Thoracic aorta (tissue), 2 donors: ENCODE measurements around the gene MCAM. TPM values are rescaled to one million over a fixed set of nuclear protein-coding genes. Genes with fewer than 3 reads are reported as not detected.

ENCODE experiments used
- ATAC-seq: fragments of 150-250 bp; one replicate; pipeline ENCODE4 v1.8.0; 2017; ENCODE audit warnings: low read depth; ENCODE audit not compliant: insufficient number of reproducible peaks, low FRiP score
- DNase-seq: peaks from one replicate; pipeline ENCODE4 v3.0.0-alpha.2; 2020; ENCODE audit warnings: low spot score
- H3K27ac ChIP-seq, 2 donors: fragments of 200-600 bp; sonication (generic); 1 replicate in 1 of 2; 2 replicates in 1 of 2; pipeline ENCODE4 v1.5.1; 2016; ENCODE audit warnings: mild to moderate bottlenecking in 2 of 2, moderate library complexity in 2 of 2
- H3K27me3 ChIP-seq: fragments of 200-600 bp; sonication (generic); replicated peaks from 2 replicates; pipeline ENCODE4 v1.6.0; 2016; ENCODE audit warnings: mild to moderate bottlenecking; ENCODE audit not compliant: insufficient read depth
- H3K36me3 ChIP-seq: fragments of 200-600 bp; sonication (generic); one replicate; pipeline ENCODE4 v1.5.1; 2016
- H3K4me1 ChIP-seq, 2 donors: fragments of 200-600 bp; sonication (generic); 1 replicate in 1 of 2; 2 replicates in 1 of 2; pipeline versions ENCODE4 v1.5.1 to v1.6.0; 2016; ENCODE audit warnings: low read depth in 2 of 2, mild to moderate bottlenecking in 1 of 2; ENCODE audit not compliant: control insufficient read depth in 1 of 2
- H3K4me3 ChIP-seq: fragments of 200-600 bp; sonication (generic); 2 replicates; pipeline ENCODE4 v1.5.1; 2016; ENCODE audit warnings: mild to moderate bottlenecking
- H3K9me3 ChIP-seq: fragments of 200-600 bp; sonication (generic); 2 replicates; pipeline ENCODE4 v1.5.1; 2016
- CTCF ChIP-seq: fragments of 200-600 bp; sonication (generic); IDR thresholded peaks from one replicate; pipeline ENCODE4 v1.5.1; 2019; ENCODE audit warnings: antibody characterized with exemption
- total RNA-seq, 2 donors: library from RNA; depleted of rRNA; stranded (reverse); fragments of >200 nt; gene quantifications; one replicate each; pipeline versions ENCODE4 v1.1.0 to v1.2.3, GENCODE V29; 2016

The MCAM gene
- total RNA-seq, 2 donors from 2014 or later: 3,387 to 6,698 TPM

- H3K27me3 ChIP-seq: no peaks in the 10 kb centered on the region
- peaks cover 15 to 49% of the 10 kb centered on the region in 2 donors for H3K4me1 ChIP-seq
- H3K27ac ChIP-seq: no peak overlapping the region
- H3K36me3 ChIP-seq: no peaks in the 10 kb centered on the region
- no peak overlapping the region for H3K4me3 ChIP-seq
- no peak for TF ChIP-seq CTCF
- DNase-seq (no peak), ATAC-seq (no peak)
- no peaks in the 10 kb centered on the region for H3K9me3 ChIP-seq
Observed at GRCh38 chr11:119362741-119363080, 45.8 kb upstream of the MCAM start.

DNA sequence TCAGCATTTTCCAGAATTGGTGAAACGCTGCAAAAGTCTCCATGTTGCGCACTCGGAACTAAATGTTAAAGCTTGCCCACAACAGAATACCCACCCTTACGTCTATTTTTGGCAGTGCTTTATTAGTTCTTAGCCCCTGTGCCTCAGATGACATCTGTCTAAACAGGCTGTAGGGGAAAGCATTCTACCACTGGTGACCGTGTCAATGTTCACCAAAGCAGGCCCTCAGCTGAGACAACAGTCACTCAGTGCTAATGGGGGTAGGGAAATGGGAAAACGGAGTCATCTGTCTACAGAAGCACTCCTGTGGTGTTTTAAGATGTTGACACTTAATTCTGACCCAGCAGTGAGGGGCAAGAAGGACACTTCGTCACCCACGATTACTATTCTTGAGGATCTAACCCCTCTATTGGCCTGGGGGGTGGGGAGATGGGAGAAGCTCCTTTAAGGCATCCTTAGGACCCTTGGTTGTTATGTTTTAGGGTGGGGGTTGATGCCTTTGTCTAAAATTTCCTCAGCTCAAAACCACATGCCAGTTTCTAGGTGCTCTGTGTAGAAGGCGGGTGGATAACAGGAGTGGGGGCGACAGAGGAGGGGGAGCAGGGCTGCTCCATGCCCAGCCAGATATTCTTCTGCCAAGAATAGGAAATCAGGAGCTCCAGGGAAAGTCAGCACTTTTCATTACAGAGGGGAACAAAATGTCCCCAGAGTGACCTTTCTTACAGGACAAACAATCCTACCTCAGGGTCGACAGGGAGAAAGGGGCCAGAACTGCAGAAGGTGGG lies 45.2 kb upstream of the MCAM start:
- H3K27ac ChIP-seq: no peak overlapping the region
- no peak overlapping the region for H3K4me3 ChIP-seq
- DNase-seq: no peak
- peaks cover 15 to 49% of the 10 kb centered on the region in 2 donors for H3K4me1 ChIP-seq
- no peak for ATAC-seq
- no peak for TF ChIP-seq CTCF
- no peaks in the 10 kb centered on the region for H3K36me3 ChIP-seq
- H3K27me3 ChIP-seq: no peaks in the 10 kb centered on the region
- H3K9me3 ChIP-seq: no peaks in the 10 kb centered on the region

- Histone ChIP-seq H3K4me3 (no peak overlapping the region), H3K9me3 (no peaks in the 10 kb centered on the region), H3K4me1 (peaks cover 15 to 49% of the 10 kb centered on the region in 2 donors), H3K36me3 (no peaks in the 10 kb centered on the region), H3K27ac (peak overlapping the region in 1 of 2 donors; percentile 30), H3K27me3 (no peaks in the 10 kb centered on the region)
- DNase-seq (no peak), ATAC-seq (peak; percentile 52)
- TF ChIP-seq CTCF: no peak
Observed at GRCh38 chr11:119361056-119361787, 44.3 kb upstream of the MCAM start.

- DNase-seq: no peak
- H3K36me3 ChIP-seq: no peaks in the 10 kb centered on the region
- TF ChIP-seq CTCF: no peak
- H3K9me3 ChIP-seq: no peaks in the 10 kb centered on the region
- no peak for ATAC-seq
- no peaks in the 10 kb centered on the region for H3K27me3 ChIP-seq
- H3K4me3 ChIP-seq: no peak overlapping the region
- peaks cover 8 to 38% of the 10 kb centered on the region in 2 donors for H3K4me1 ChIP-seq
- H3K27ac ChIP-seq: no peak overlapping the region
Observed at GRCh38 chr11:119359365-119360214, 42.7 kb upstream of the MCAM start.

GRCh38 chr11:119357074-119357473 lies 40.1 kb upstream of the MCAM start:
- Histone ChIP-seq H3K4me3 (peak overlapping the region; percentile 82), H3K9me3 (no peaks in the 10 kb centered on the region), H3K27me3 (no peaks in the 10 kb centered on the region), H3K36me3 (no peaks in the 10 kb centered on the region), H3K4me1 (peaks cover 3 to 15% of the 10 kb centered on the region in 2 donors), H3K27ac (no peak overlapping the region)
- no peak for DNase-seq
- TF ChIP-seq CTCF: no peak
- ATAC-seq: no peak
